GM12891 (cell line): Measurements from ENCODE around the gene SRGAP1.

Experiments used
- POLR2A ChIP-seq: IDR thresholded peaks from 2 replicates; pipeline ENCODE4 v1.6.1; 2011; ENCODE audit warnings: low read depth, low read length, control low read depth
- POLR2AphosphoS5 ChIP-seq: IDR thresholded peaks from 2 replicates; pipeline ENCODE4 v1.6.1; 2011; ENCODE audit warnings: low read depth, low read length, control low read depth
- TAF1 ChIP-seq: IDR thresholded peaks from 2 replicates; pipeline ENCODE4 v1.6.1; 2011; ENCODE audit warnings: low read depth, low read length, control low read depth

DNA sequence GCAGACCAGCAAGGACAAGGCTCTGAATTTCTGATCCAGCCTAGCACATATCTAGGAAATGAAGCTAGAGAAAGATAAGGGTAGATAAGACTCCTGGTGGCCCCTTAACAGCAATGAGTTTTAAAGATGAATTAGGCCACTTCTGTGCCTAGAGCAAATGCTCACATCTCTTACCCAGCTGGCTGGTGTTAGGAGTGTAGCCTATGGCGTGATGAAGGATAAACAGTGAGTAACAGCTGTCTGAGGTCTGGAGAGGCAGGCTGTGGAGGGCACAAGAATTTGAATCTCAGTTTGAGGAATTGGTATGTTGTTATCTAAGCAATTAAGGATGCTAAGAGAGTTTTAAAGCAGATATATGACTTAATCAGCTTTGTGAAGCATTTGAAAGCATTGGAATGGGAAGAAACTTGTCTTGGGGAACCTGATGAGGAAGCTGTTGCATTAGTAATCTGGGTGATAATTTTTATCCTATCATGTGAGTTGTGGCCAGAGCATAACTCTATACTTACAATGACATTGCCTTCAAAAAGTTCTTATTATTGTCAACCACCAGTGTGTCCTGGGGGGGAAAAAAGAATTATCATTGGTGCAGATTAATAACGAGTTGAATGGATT lies 161.8 kb downstream of the SRGAP1 start:
- no peak for TF ChIP-seq TAF1
- TF ChIP-seq POLR2A: no peak
- TF ChIP-seq POLR2AphosphoS5: no peak
